ENCODE results near the gene DKK2.

DNA sequence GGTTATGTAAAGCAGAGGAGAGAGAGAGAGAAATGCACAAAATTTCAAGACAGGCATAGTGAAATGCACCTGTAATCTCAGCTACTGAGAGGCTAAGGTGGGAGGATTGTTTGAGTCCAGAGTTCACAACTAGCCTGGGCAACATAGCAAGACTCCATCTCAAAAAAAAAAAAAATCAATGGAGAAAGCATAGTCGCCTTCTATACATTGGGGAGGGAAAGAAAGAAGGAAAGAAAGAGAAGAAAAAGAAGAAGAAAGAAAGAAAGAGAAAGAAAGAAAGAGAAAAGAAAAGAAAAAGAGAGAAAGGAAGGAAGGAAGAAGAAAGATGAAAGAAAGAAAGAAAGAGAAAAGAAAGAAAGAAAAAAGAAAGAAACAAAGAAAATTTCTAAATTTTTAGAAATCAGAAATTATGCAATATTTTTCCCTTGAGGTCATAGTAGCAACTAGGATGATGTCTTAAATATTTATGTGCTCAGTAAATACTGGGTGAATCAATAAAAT, 53.4 kb downstream of the DKK2 start:
- TF ChIP-seq, protein P1, sequence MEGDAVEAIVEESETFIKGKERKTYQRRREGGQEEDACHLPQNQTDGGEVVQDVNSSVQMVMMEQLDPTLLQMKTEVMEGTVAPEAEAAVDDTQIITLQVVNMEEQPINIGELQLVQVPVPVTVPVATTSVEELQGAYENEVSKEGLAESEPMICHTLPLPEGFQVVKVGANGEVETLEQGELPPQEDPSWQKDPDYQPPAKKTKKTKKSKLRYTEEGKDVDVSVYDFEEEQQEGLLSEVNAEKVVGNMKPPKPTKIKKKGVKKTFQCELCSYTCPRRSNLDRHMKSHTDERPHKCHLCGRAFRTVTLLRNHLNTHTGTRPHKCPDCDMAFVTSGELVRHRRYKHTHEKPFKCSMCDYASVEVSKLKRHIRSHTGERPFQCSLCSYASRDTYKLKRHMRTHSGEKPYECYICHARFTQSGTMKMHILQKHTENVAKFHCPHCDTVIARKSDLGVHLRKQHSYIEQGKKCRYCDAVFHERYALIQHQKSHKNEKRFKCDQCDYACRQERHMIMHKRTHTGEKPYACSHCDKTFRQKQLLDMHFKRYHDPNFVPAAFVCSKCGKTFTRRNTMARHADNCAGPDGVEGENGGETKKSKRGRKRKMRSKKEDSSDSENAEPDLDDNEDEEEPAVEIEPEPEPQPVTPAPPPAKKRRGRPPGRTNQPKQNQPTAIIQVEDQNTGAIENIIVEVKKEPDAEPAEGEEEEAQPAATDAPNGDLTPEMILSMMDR (IDR thresholded peaks at IDR 0.05 in 2 of 3, conservative IDR thresholded peaks at IDR 0.05 in 1 of 3; ENCODE audit: control insufficient read depth in 2 of 3, extremely low read depth in 1 of 3, insufficient read depth in 1 of 3, low read depth in 3 of 3, low read length in 3 of 3) = no peak
- TF ChIP-seq NR2C1 (IDR thresholded peaks at IDR 0.05) = no peak
- no peak for TF ChIP-seq SRF (IDR thresholded peaks at IDR 0.05; ENCODE audit: low read depth in 2 of 2, low read length in 2 of 2)
- no peak for TF ChIP-seq POLR2AphosphoS5 (IDR thresholded peaks at IDR 0.05; ENCODE audit: low read length)
- TF ChIP-seq ASH2L (IDR thresholded peaks at IDR 0.05; ENCODE audit: borderline replicate concordance, low read depth) = no peak
- TF ChIP-seq WRNIP1 (IDR thresholded peaks at IDR 0.05; ENCODE audit: borderline replicate concordance, low read depth, low read length) = no peak
- no peak for TF ChIP-seq TCF7 (IDR thresholded peaks at IDR 0.05; ENCODE audit: borderline replicate concordance)
- no peak for TF ChIP-seq ZNF274 (IDR thresholded peaks at IDR 0.05; ENCODE audit: insufficient read depth, insufficient read length)

Measured in GM12878 (cell line).